Esophagus muscularis mucosa (tissue), 4 donors: ENCODE data around the gene TCF23. TPM values are rescaled to one million over a fixed set of nuclear protein-coding genes. Genes with fewer than 3 reads are reported as not detected.

Experiments used
- DNase-seq: peaks from one replicate; pipeline ENCODE4 v3.0.0-alpha.2; 2017; ENCODE audit errors: extremely low spot score
- H3K27ac ChIP-seq, 4 donors: fragments of 200-600 bp; sonication (generic); replicated peaks in 1 of 4; 1 replicate in 3 of 4; 2 replicates in 1 of 4; pipeline ENCODE4 v1.5.1; 2016 to 2019; ENCODE audit warnings: mild to moderate bottlenecking in 1 of 4
- H3K27me3 ChIP-seq, 4 donors: fragments of 200-600 bp; sonication (generic); one replicate each; pipeline versions ENCODE4 v1.5.1 to v1.6.0; 2016 to 2019
- H3K36me3 ChIP-seq, 4 donors: fragments of 200-600 bp; sonication (generic); one replicate each; pipeline ENCODE4 v1.5.1; 2016 to 2019
- H3K4me1 ChIP-seq, 4 donors: fragments of 200-600 bp; sonication (generic); one replicate each; pipeline ENCODE4 v1.5.1; 2016 to 2019
- H3K4me3 ChIP-seq, 4 donors: fragments of 200-600 bp; sonication (generic); 1 replicate in 2 of 4; 2 replicates in 2 of 4; pipeline ENCODE4 v1.5.1; 2016 to 2019; ENCODE audit warnings: mild to moderate bottlenecking in 4 of 4, moderate library complexity in 1 of 4
- H3K9me3 ChIP-seq, 4 donors: fragments of 200-600 bp; sonication (generic); 1 replicate in 3 of 4; 2 replicates in 1 of 4; pipeline ENCODE4 v1.5.1; 2016 to 2019
- CTCF ChIP-seq, 3 experiments: fragments of 200-600 bp in 2 of 3; fragments of 450-650 bp in 1 of 3; sonication (generic) in 2 of 3; IDR thresholded peaks; one replicate each; pipeline ENCODE4 v1.5.1; 2017 to 2019; ENCODE audit warnings: antibody characterized with exemption in 3 of 3, mild to moderate bottlenecking in 2 of 3, moderate library complexity in 1 of 3
- EP300 ChIP-seq: sonication (generic); formaldehyde crosslinking; IDR thresholded peaks from one replicate; pipeline ENCODE4 v1.6.1; 2017; ENCODE audit warnings: antibody characterized with exemption
- POLR2A ChIP-seq: fragments of 450-650 bp; IDR thresholded peaks from one replicate; pipeline ENCODE4 v1.6.1; 2017; ENCODE audit warnings: antibody characterized with exemption, moderate library complexity, mild to moderate bottlenecking, low read depth
- POLR2AphosphoS5 ChIP-seq, 2 donors: sonication (generic); formaldehyde crosslinking; IDR thresholded peaks; one replicate each; pipeline ENCODE4 v1.6.1; 2017; ENCODE audit warnings: antibody characterized with exemption in 2 of 2
- WGBS: methylation state at CpG from one replicate; pipeline ENCODE4 v1.1.5; 2018; 5-methylcytosine and 5-hydroxymethylcytosine counted together
- intact Hi-C: fragments of 100-400 bp; cut with DNase I; formaldehyde crosslinking; loops from one replicate; pipeline ENCODE4 v1.15.1; 2023
- total RNA-seq, 4 donors: library from RNA; depleted of rRNA; stranded (reverse); fragments of >200 nt; gene quantifications; one replicate each; pipeline versions ENCODE4 v1.1.0 to v1.2.1, GENCODE V29; 2016

The TCF23 gene
- total RNA-seq, 4 donors from 2014 or later: not detected

GRCh38 chr2:27133195-27133875 lies 15.5 kb upstream of the TCF23 start:
- Histone ChIP-seq H3K4me3 (peak overlapping the region; percentile 80 to 93 (median 88)), H3K9me3 (no peaks in the 10 kb centered on the region), H3K36me3 (peaks cover 24 to 39% (median 34%) of the 10 kb centered on the region in 4 donors), H3K27me3 (no peaks in the 10 kb centered on the region), H3K27ac (peak overlapping the region; percentile 87 to 93 (median 90)), H3K4me1 (peaks cover 9 to 23% (median 18%) of the 10 kb centered on the region in 4 donors)
- DNase-seq: no peak
- WGBS: 42% methylated on average over 14 of the region's 14 CpGs
- TF ChIP-seq CTCF (IDR thresholded peaks at IDR 0.05): no peak
- TF ChIP-seq POLR2A: no peak
- no peak for TF ChIP-seq EP300
- TF ChIP-seq POLR2AphosphoS5 (IDR thresholded peaks at IDR 0.05): no peak
- intact Hi-C loops: no loop called here

- peak within 1 kb of the TSS; percentile 87 to 93 (median 90) for H3K27ac ChIP-seq
- H3K36me3 ChIP-seq: peaks cover 24 to 37% (median 34%) of the 10 kb centered on the region in 4 donors
- H3K9me3 ChIP-seq: no peaks in the 10 kb centered on the region
- DNase-seq: peak; percentile 98
- H3K4me1 ChIP-seq: peaks cover 9 to 23% (median 18%) of the 10 kb centered on the region in 4 donors
- no peaks in the 10 kb centered on the region for H3K27me3 ChIP-seq
- peak within 1 kb of the TSS; percentile 80 to 93 (median 88) for H3K4me3 ChIP-seq
- intact Hi-C loops: loop anchor here (2.0 kb wide), 1 partner anchor 81 kb away; no protein-coding TSS in a partner anchor
- WGBS: under 1% methylated on average over 12 of the region's 86 CpGs
- TF ChIP-seq POLR2AphosphoS5 (IDR thresholded peaks at IDR 0.05): peak; percentile 97 to 99
- TF ChIP-seq EP300: no peak
- TF ChIP-seq POLR2A: peak; percentile 90
- TF ChIP-seq CTCF (IDR thresholded peaks at IDR 0.05): peak in 1 of 3 experiments; percentile 15
Observed at GRCh38 chr2:27133905-27134780, 14.7 kb upstream of the TCF23 start, which contains the start of gene PREB. Gene PREB, minus strand, starts transcription at chr2:27134636. Its CDS starts 215 bp downstream, at chr2:27134421.

- Histone ChIP-seq H3K9me3 (no peaks in the 10 kb centered on the region), H3K27me3 (no peaks in the 10 kb centered on the region), H3K4me3 (peak overlapping the region; percentile 80 to 93 (median 88)), H3K4me1 (peaks cover 9 to 23% (median 18%) of the 10 kb centered on the region in 4 donors), H3K27ac (peak overlapping the region; percentile 87 to 93 (median 90)), H3K36me3 (peaks cover 24 to 30% (median 28%) of the 10 kb centered on the region in 4 donors)
- WGBS: 64% methylated on average over 28 of the region's 33 CpGs
- TF ChIP-seq POLR2AphosphoS5 (IDR thresholded peaks at IDR 0.05) (no peak), EP300 (no peak), CTCF (IDR thresholded peaks at IDR 0.05) (no peak), POLR2A (no peak)
- intact Hi-C loops: loop anchor here (2.0 kb wide), 1 partner anchor 80 kb away; no protein-coding TSS in a partner anchor
- no peak for DNase-seq
Observed at GRCh38 chr2:27134781-27135477, 13.9 kb upstream of the TCF23 start.

GRCh38 chr2:27135478-27135955 lies 13.3 kb upstream of the TCF23 start:
- no peak overlapping the region for H3K4me3 ChIP-seq
- no peaks in the 10 kb centered on the region for H3K9me3 ChIP-seq
- intact Hi-C loops: loop anchor here (2.0 kb wide), 1 partner anchor 79 kb away; no protein-coding TSS in a partner anchor
- H3K27me3 ChIP-seq: no peaks in the 10 kb centered on the region
- no peak overlapping the region for H3K27ac ChIP-seq
- H3K36me3 ChIP-seq: peaks cover 21 to 25% (median 22%) of the 10 kb centered on the region in 4 donors
- peaks cover 9 to 23% (median 18%) of the 10 kb centered on the region in 4 donors for H3K4me1 ChIP-seq
- DNase-seq: no peak
- no peak for TF ChIP-seq POLR2AphosphoS5 (IDR thresholded peaks at IDR 0.05)
- TF ChIP-seq POLR2A: no peak
- TF ChIP-seq CTCF (IDR thresholded peaks at IDR 0.05): no peak
- no peak for TF ChIP-seq EP300
- WGBS: 94% methylated on average over 9 of the region's 12 CpGs
